GM12874 (cell line): Measurements from ENCODE around the gene RAP1GAP2.

Experiments used
- TF ChIP-seq, protein P1 (sequence below): IDR thresholded peaks from 2 replicates; pipeline ENCODE4 v1.5.1; 2011; ENCODE audit warnings: low read depth, mild to moderate bottlenecking, control low read depth, low read length, moderate library complexity; ENCODE audit not compliant: insufficient read depth

The RAP1GAP2 gene

DNA sequence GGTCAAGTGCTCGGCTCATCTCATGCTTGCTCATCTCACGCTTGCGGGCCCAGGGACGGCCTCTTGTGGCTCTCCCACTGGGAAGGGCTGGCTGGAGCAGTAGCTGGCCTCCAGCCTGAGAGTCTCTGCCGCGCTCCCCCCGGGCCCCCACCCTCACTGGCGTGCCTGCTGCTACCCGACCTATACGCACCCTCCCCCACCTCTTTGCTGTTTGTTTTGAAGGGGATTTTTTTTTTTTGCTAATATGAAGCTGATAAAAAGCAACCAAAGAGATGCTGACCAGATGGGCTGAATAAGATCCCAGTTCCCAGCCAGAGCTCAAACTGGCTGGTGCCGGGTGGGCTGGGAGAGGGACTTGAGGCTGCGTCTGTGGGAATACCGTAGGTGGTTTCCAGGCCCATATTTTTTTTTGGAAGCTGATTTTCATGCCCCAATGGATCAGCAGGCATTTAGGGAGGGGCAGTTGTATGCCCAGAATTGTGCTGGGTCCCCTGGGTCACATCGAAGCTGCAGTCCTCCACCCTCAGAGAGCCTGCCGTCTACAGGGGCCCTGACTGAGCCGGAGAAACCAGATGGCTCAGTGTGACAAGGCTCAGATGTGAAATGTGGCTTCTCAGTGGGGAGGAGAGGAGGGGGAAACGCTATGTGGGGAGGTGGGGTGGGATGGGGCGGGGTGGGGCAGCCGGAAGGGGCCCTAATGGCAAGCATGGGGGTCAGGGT lies 115.0 kb downstream of the RAP1GAP2 start:
- TF ChIP-seq, protein P1, sequence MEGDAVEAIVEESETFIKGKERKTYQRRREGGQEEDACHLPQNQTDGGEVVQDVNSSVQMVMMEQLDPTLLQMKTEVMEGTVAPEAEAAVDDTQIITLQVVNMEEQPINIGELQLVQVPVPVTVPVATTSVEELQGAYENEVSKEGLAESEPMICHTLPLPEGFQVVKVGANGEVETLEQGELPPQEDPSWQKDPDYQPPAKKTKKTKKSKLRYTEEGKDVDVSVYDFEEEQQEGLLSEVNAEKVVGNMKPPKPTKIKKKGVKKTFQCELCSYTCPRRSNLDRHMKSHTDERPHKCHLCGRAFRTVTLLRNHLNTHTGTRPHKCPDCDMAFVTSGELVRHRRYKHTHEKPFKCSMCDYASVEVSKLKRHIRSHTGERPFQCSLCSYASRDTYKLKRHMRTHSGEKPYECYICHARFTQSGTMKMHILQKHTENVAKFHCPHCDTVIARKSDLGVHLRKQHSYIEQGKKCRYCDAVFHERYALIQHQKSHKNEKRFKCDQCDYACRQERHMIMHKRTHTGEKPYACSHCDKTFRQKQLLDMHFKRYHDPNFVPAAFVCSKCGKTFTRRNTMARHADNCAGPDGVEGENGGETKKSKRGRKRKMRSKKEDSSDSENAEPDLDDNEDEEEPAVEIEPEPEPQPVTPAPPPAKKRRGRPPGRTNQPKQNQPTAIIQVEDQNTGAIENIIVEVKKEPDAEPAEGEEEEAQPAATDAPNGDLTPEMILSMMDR = no peak

DNA sequence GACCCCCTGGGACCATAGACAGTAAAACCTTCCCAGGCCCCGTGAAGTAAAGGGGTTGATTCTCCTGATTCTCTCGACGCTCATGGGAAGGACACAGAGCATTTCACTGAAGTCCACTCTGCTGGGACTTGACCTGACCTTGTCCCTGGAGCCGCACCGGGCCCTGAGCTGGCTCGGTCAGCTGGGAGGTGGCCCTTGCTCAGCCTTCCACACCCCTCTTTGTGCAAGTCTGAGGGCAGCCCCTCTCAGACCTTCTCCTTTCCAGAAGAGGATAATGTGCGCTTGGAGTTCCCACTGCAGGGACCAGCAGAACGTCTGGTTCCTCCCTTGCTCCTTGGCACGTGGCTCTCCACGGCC lies 115.5 kb downstream of the RAP1GAP2 start:
- TF ChIP-seq, protein P1 = no peak

DNA sequence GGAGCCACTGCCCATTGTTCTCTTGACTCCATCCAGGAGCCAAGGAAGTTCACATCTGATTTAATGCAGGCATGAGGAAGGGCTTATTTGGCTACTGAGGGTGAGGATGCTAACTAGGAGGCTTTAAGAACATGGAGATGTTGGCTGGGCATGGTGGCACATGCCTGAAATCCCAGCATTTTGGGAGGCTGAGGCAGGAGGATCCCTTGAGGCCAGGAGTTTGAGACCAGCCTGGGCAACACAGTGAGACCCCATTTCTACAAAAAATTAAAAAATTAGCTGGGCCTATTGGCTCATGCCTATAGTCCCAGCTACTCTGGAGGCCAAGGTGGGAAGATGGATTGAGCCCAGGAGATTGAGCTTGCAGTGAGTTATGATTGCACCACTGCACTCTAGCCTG lies 116.5 kb downstream of the RAP1GAP2 start:
- TF ChIP-seq, protein P1 = no peak

DNA sequence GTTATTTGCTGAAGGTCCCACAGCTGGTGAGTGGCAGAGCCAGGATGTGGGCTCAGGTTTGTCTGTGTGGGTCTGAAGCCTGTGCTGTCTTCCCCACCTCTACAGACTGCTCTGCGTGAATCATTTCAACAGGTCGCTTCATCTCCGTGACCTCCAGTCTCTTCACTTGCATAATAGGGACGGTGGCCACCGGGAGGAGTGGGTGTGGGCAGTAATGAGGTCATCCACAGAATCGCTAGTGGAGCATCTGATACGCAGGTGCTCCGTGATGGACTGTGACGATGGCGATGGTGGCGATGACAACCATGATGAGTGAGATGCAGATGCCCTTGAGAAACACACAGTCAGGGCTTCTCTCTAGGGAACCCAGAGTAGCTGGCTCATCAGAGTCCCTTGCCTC lies 120.2 kb downstream of the RAP1GAP2 start:
- TF ChIP-seq, protein P1 = no peak

DNA sequence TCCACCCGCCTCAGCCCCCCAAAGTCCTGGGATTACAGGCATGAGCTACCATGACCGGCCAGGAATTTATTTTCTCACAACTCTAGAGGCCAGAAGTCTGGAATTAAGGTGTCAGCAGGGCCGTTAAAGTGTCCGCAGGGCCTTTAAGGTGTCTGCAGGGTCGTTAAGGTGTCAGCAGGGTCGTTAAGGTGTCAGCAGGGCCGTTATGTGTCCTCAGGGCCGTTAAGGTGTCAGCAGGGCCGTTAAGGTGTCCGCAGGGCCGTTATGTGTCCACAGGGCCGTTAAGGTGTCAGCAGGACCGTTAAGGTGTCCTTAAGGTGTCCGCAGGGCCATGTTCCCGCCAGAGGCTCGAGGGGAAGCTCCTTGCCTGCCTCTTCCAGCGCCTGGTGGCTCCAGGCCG lies 125.2 kb downstream of the RAP1GAP2 start:
- TF ChIP-seq, protein P1 = no peak

DNA sequence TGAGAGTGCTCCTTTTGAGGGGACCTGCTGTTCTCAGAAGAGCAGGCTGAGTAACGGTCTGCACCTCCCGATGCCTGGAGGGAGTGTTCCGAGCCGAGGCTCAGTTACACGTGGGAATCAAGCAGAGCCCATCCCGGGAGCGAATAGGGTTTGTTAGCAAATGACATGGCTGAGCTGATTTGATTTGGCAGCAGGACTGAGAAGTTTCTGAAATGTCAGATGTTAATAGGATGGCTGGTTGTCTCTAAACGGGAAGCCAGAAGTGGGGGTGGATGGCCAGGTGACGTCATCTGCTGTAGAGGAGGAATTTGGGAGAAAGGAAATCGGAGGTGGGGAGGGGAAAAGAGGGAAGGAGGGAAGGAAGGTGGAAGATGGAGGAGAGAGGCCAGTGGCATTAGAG lies 128.0 kb downstream of the RAP1GAP2 start:
- TF ChIP-seq, protein P1 = no peak

DNA sequence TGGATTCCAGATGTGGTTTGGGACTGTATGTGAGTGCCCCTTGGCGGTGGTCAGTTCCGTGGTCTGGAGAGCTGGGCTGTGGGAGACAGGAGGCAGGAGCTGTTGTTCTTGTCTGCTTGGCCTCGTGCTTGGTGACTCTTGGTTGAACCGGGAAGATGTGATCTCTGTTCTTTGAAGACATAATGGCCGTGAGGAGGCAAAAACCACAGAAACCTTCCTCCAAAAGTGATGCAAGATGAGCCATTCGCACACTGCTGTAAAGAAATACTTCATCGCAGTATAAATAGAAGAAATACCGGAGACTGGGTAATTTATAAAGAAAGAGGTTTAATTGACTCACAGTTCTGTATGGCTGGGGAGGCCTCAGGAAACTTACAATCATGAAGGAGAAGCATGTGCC lies 128.8 kb downstream of the RAP1GAP2 start:
- TF ChIP-seq, protein P1 = no peak
